Activated CD8-positive, alpha-beta memory T cell treated with anti-CD3 and anti-CD28 coated beads for 4 hours (primary cell): ENCODE measurements around the gene SEBOX.

Source experiments
- DNase-seq, 2 donors: peaks; one replicate each; pipeline ENCODE4 v3.0.0-alpha.2; 2020; ENCODE audit warnings: low read depth in 2 of 2

Gene SEBOX

GRCh38 chr17:28368915-28369683 lies 4.1 kb upstream of the SEBOX start:
- no peak for DNase-seq

DNA sequence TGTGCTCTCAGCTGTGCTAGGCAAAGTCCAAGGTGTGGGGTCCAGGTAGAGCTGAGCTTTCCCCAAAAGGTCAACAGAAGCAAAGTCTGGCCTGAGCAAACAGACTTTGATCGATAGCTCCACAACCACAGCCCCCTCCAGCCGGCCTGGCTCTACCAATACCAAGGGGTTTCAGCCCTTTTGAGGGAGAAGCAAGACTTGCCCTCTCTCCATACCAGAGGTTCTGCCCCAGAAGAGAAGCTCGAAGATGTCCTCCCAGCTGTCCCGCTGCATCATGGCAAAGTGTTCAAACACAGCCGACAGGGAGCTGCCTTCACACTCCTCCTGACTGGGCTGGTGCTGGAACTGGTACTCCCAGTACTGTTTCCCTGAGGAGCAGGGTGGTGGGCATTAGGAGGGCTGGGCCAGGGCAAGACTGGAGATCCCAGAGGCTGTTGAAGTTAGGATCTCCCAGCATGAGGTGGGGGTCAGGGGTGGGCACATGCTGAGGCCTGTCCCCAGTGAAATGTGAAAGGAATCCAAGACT lies 3.4 kb upstream of the SEBOX start:
- no peak for DNase-seq

- no peak for DNase-seq
These were observed 2.8 kb upstream of the SEBOX start for GRCh38 chr17:28367641-28368305.

DNA sequence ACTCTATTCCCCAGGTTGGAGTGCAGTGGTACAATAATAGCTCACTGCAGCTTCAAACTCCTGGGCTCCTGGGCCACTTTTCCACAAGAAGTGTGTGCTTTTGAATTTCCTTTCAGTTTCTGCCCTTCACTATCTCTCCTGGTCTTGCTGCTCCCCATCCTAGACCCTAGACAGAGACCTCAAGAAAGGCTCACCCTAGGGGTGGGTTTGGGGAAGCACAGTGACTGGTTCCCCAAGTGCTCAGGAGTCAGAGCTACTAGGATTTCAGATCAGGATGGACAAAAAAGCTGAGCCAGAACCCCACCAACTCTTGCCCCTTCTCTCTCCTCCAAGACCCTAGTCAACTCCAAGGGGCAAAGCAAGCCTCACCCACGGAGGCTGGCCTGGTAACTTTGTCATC lies 1.6 kb upstream of the SEBOX start:
- no peak for DNase-seq

DNA sequence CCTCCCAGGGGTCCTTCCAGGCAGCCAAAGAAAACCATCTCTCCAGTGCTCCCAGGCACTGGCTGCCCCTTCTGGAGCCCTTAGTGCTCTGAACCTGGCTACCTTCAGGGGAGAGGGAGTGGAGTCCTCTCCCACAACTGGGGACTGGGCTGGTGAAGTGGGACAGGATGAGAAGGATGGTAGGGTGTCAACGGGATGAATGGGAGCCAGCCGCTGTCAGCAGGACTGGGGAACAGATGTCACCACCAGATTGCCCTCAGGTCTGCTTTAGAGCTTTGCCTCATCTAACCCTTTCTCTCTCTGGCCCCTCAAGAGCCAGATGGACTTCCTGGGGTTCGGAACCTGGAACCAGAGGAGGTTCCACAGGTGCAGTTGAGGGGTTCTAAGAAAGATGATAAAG lies 488 bp upstream of the SEBOX start:
- no peak for DNase-seq

GRCh38 chr17:28363776-28364650 lies 986 bp downstream of the SEBOX start:
- DNase-seq: no peak

GRCh38 chr17:28363186-28363585 lies 1.8 kb downstream of the SEBOX start:
- DNase-seq: no peak

DNA sequence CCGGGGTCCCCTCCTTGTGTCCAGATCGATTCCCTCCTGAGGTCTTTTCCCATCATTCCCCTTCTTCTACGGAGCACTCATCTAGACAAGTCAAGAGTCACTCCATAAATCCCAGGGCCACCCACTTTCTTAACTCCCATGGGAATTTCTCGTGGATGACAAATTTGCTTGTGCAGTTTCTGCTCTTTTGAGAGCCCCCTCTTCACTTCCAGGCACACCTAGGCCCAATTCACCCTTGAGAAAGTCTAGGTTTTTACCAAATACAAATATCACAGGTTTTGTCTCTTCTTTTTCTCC lies 7.2 kb downstream of the SEBOX start:
- no peak for DNase-seq

DNA sequence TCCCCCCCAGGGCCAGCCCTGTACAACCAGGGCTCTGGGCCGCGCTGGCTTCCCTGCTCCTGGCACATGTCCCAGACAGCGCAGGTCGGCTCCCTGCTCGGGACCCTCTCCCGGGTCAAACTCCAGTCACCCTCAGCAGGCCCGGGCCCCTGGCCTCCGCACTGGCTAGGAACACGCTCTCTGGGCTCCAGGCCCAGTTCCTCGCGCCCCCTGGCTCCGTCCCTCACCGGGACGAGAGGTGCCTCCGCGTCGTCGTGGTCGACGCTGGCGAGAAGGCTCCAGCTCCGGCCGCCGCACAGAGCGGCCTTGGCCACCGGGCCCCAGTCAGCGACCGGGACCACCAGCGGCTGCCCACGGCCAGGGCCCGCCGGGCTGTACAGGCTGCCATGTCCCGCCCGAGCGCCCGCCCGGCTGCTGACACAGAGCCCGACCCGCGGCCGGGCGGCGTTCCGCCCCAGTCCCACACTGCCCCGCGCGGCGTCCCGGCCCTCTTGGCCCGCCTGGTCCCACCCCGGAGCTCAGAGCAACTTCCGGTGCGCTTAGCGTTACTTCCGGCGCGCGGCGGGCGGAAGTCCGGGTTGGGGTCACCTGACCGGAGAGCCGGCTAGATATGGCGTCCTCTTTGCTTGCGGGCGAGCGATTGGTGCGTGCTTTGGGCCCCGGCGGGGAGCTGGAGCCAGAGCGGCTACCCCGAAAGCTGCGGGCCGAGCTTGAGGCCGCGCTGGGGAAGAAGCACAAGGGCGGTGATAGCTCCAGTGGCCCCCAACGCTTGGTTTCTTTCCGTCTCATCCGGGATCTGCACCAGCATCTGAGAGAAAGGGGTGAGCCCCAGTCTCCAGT lies 7.7 kb downstream of the SEBOX start, which contains the start of gene POLDIP2:
POLDIP2 (minus strand) TSS at position 467 of the 840 bp plus-strand sequence; CDS start at position 388, 79 bp downstream.
- peak; percentile 91 to 93 for DNase-seq

DNA sequence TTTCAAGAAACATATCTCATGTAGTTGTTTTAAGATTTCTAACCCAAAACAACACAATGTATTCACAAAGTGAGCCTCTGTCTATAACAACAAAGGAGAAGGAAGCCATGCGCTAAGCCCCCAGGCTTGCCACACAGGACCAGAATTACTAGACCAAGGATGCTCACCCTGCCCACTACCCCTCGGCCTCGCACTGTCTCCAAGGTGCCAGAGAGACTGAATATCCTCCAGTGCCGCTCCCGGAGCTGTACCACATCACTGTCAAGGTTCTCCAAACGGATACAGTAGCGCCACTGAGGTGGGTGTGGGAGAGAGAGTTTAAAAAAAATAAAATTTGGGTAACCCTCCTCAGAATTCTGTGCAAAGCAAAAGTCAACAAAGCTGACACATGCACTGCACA lies 14.7 kb downstream of the SEBOX start:
- DNase-seq: no peak

GRCh38 chr17:28348979-28349378 lies 16.0 kb downstream of the SEBOX start:
- DNase-seq: no peak

- no peak for DNase-seq
These were observed 17.6 kb downstream of the SEBOX start for GRCh38 chr17:28347261-28347891.

DNA sequence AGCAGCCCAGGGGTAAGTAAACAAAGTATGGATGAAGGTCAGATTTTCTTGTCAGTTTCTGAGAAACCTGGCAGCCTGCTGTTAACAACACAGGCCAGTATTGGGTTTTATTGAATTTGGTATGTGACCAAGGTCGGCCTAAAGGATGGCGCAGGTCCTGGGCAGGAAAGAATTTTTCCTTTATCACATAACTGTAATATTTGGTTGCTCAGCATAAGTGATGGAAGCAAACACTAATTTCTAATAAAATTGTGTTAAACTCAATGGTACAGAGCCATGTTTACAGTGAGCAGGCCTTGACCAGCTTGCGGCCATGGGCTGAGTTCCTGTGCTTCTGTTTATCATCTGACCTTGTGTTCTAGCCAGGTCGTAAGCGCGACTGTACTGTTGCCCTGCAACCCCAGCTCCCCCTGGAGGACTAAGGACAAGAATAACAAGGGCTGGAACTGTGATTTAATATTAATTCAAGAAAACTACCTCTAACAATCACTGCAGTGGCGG lies 18.2 kb downstream of the SEBOX start:
- DNase-seq: no peak

DNA sequence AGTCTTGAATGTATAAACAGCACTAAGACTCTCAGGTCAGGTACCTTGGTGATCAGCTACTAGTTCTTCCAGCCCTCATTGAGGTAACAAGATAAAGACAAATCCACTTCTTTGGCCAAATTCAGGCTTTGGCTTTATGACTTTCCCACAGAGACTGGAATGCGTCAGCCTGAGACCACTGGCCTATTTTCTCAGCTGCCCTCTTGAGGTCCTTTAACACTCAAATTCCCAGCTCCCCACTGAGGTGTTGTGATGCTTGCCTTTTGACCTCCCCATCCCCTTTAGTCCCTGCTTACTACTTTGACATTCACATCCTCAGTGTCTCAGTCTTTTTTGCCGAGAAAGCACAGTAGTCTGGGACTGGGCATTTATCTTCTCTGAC lies 18.8 kb downstream of the SEBOX start:
- DNase-seq: no peak

DNA sequence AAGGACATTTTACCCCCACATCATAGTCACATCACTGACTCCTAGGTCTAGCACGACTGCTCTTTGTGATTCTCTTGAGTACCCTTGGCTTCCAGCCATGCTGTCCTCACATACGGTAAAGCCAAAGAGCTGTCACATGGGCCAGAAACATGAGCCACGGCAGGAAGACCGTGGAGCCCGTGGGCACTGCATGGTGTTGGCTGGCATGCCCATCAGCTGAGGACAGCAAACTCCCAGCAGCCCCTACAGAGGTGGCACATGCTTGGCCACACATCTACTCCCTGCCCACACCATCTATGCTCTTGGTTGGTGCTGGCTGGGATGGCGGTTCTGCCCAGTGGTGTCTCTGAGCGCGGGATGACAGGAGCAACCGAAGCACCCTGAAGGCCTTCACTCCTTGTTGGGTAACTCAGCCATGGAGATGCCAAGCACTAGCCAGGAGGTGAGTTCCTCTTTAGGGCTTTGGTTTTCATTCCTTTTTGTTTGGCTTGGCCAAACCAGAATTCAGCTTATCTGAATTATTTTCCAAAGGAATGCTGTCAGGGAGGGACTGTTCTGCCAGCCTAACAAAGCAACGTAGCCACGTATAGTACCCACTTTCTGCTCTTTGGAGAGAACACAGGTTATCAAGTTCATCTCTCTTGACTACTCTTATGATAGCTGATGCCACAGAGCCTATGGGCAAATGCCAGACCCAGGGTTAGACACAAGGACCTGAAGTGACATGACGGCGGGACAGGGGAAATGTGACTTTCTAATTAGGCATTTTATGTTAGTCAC lies 19.4 kb downstream of the SEBOX start:
- DNase-seq: no peak

DNA sequence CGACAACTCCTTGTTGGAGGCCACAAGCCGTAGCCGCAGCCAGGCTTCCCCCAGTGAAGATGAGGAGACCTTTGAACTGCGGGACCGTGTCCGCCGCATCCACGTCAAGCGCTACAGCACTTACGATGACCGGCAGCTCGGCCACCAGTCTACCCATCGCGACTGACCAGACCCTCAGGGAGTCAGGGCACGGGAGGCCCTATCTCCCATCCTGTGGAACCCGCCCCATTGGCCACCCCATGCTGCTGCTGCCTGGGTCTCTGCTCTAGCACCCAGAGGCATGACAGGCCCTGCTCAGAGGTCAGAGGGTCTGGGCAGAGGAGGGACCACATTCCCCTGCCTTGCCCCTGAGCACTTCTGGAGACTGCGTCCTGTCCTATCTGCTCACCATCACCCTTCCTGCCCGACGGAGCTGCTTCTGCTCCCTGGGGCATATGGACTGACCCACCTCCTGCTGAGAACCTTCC lies 20.5 kb downstream of the SEBOX start:
- DNase-seq: no peak

DNA sequence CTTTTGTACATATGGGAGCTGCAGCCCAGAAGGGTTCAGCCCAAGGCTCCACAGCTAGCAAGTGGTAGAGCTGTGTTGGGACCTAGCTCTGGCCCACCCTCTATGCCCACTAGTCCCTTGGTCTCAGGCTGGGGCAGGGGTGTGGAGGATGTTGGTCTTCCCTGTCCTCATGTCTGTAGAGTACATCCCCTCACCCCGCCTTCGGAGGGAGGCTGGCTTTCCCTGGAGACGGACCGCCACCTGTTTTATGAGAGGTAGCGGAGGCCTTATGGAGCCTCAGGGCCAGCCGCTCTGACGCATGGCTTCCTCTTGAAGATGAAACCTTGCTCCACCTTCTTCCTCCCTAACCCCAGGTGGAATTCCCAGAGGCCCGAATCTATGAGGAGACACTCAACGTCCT lies 21.0 kb downstream of the SEBOX start:
- no peak for DNase-seq

DNA sequence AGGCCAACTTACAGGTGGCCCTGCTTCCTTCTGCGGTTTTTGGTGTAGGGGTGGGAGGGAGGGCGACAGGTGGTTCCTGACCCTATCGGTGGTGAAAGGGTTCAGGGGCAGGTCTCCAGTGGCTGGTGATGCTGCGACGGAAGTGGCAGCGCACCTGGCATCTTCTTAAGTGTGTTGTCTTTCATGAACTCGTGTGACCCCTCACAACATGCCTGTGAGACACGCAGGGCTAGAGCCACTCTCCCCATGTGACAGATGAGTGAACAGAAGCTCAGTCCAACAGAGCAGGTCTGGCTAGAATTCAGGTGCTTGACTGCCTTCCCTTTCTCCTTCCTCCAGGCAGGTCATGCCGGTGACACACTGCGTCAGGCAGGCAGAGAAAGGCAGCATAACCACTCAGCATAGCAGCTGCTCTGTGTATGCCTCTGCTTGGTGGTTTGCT lies 21.5 kb downstream of the SEBOX start:
- no peak for DNase-seq

GRCh38 chr17:28342313-28342712 lies 22.7 kb downstream of the SEBOX start:
- DNase-seq: no peak

- no peak for DNase-seq
These were observed 23.5 kb downstream of the SEBOX start for GRCh38 chr17:28341516-28341915.
